Right lobe of liver (tissue), 6 donors: Measurements from ENCODE around the gene LDAH. TPM values are rescaled to one million over a fixed set of nuclear protein-coding genes. Genes with fewer than 3 reads are reported as not detected.
A peak's percentile ranks its signal among the peaks of the same experiment; 100 is the strongest.

ENCODE experiments used
- ATAC-seq, 4 donors: fragments of 200-7000 bp; cut with Tn5 transposase; one replicate each; pipeline ENCODE4 v1.9.1; 2020; ENCODE audit warnings: mild to moderate bottlenecking in 4 of 4, moderate library complexity in 4 of 4
- DNase-seq, 3 donors: peaks; one replicate each; pipeline ENCODE4 v3.0.0-alpha.2; 2020
- H3K27ac ChIP-seq, 3 donors: fragments of 200-600 bp; one replicate each; pipeline ENCODE4 v1.8.0; 2022
- H3K27me3 ChIP-seq, 2 donors: fragments of 200-600 bp; one replicate each; pipeline ENCODE4 v1.8.0; 2022
- H3K36me3 ChIP-seq, 4 donors: fragments of 200-600 bp; sonication (generic) in 1 of 4; one replicate each; pipeline versions ENCODE4 v1.5.1 to v1.8.0; 2017 to 2022; ENCODE audit warnings: control low read depth in 1 of 4
- H3K4me1 ChIP-seq, 4 donors: fragments of 200-600 bp; sonication (generic) in 1 of 4; one replicate each; pipeline versions ENCODE4 v1.5.1 to v1.8.0; 2017 to 2022; ENCODE audit warnings: control low read depth in 1 of 4
- H3K4me3 ChIP-seq, 3 donors: fragments of 200-600 bp; one replicate each; pipeline ENCODE4 v1.8.0; 2022
- H3K9me3 ChIP-seq, 4 donors: fragments of 200-600 bp; sonication (generic) in 1 of 4; one replicate each; pipeline versions ENCODE4 v1.5.1 to v1.8.0; 2017 to 2022; ENCODE audit warnings: control low read depth in 1 of 4
- POLR2A ChIP-seq: fragments of 450-650 bp; IDR thresholded peaks from one replicate; pipeline ENCODE4 v1.6.1; 2017; ENCODE audit warnings: antibody characterized with exemption, mild to moderate bottlenecking
- WGBS: methylation state at CpG from one replicate; pipeline ENCODE4 v1.1.6; 2018; ENCODE audit warnings: low coverage, low lambda C conversion rate; ENCODE audit not compliant: insufficient coverage; ENCODE audit errors: missing lambda C conversion rate; 5-methylcytosine and 5-hydroxymethylcytosine counted together
- intact Hi-C, 2 donors: fragments of 100-400 bp; cut with DNase I; formaldehyde crosslinking; loops; one replicate each; pipeline versions ENCODE4 v1.11.2 to v1.14.1; 2022
- total RNA-seq, 6 experiments: library from RNA; depleted of rRNA in 2 of 6; stranded (reverse); fragments of >200 nt in 2 of 6; fragmentation: NEBNext Ultra II Directional in 3 of 6; extraction: Animal tissue kit (Norgen Biotek cat#: 25700) in 3 of 6; gene quantifications; one replicate each; pipeline versions ENCODE4 v1.1.0 to v1.2.4, GENCODE V29; 2016 to 2023
- TF ChIP-seq, protein P1 (sequence below), 4 donors: fragments of 200-600 bp in 3 of 4; fragments of 450-650 bp in 1 of 4; IDR thresholded peaks; one replicate each; pipeline versions ENCODE4 v1.5.1 to v1.8.0; 2016 to 2022; ENCODE audit warnings: antibody characterized with exemption in 4 of 4, mild to moderate bottlenecking in 2 of 4
- donor health status: DM: no; HTN: yes; CAD: no.
- donor health status: DM: no; HTN: no; CAD: no.
- donor health status: DM: no; HTN: no; CAD: no.
- donor health status: DM: no; HTN: yes; CAD: no.
- donor health status: DM: no; HTN: yes; CAD: no.

Gene LDAH
- total RNA-seq, 6 experiments from 2014 or later, result 9.0 to 18.7 (median 14.1) TPM

DNA sequence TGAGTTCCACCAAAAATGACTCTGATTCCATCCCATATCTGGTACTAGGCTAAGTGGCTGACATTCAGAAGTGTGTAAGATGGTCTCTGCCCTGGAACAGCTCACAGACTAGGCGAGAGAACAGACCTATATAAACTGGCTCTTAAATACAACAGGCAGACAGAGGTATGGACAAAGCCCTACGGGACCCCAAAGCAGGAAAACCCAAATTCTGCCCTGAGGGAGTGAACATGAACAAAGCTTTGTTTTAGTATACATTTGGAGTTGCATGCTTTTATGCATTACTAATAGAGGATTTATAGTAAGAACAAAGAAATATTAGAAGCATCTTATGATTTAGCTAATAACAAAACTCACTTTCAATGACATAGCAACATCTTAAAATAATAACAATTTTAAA lies 130.8 kb downstream of the LDAH start:
- TF ChIP-seq POLR2A, result no peak
- TF ChIP-seq, protein P1, sequence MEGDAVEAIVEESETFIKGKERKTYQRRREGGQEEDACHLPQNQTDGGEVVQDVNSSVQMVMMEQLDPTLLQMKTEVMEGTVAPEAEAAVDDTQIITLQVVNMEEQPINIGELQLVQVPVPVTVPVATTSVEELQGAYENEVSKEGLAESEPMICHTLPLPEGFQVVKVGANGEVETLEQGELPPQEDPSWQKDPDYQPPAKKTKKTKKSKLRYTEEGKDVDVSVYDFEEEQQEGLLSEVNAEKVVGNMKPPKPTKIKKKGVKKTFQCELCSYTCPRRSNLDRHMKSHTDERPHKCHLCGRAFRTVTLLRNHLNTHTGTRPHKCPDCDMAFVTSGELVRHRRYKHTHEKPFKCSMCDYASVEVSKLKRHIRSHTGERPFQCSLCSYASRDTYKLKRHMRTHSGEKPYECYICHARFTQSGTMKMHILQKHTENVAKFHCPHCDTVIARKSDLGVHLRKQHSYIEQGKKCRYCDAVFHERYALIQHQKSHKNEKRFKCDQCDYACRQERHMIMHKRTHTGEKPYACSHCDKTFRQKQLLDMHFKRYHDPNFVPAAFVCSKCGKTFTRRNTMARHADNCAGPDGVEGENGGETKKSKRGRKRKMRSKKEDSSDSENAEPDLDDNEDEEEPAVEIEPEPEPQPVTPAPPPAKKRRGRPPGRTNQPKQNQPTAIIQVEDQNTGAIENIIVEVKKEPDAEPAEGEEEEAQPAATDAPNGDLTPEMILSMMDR (IDR thresholded peaks at IDR 0.05), result no peak
- no peaks in the 10 kb centered on the region for H3K36me3 ChIP-seq
- peaks cover 0 to 29% (median 12%) of the 10 kb centered on the region in 4 donors for H3K4me1 ChIP-seq
- peak overlapping the region in 1 of 3 donors; percentile 94 for H3K27ac ChIP-seq
- ATAC-seq (no peak), DNase-seq (no peak)
- no peak overlapping the region for H3K4me3 ChIP-seq
- WGBS, result 96% methylated on average over 2 of the region's 2 CpGs
- intact Hi-C loops, result no loop called here
- H3K9me3 ChIP-seq, result no peaks in the 10 kb centered on the region
- H3K27me3 ChIP-seq, result no peaks in the 10 kb centered on the region

DNA sequence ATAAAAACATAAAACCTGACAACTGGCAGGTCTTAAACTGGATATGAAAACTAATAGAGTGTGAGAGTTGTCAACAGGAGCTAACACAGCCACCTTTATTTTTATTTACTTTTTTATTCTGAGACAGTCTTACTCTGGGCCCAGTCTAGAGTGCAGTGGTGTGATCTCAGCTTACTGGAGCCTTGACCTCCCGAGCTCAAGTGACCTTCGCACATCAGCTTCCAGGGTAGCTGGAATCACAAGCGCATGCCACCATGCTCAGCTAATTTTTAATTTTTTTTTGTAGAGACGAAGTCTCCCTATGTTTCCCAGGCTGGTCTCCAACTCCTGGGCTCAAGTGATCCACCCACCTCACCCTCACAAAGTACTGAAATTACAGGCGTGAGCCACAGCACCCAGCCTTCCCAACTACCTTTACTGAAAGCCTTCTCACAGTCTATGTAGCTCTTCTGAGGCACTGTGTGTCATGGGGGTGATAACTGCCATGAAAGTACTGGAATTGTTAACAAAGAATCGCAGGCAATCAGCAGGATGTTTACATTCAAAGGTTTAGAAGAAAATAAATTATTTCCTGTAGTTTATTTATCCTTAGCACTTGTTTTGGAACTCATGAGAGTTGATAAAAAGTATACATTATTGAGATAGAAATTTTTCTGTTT lies 131.7 kb downstream of the LDAH start:
- TF ChIP-seq, protein P1 (IDR thresholded peaks at IDR 0.05), result no peak
- no peak for TF ChIP-seq POLR2A
- no peak for DNase-seq
- Histone ChIP-seq H3K4me3 (no peak overlapping the region), H3K9me3 (no peaks in the 10 kb centered on the region), H3K36me3 (no peaks in the 10 kb centered on the region), H3K4me1 (peaks cover 0 to 20% (median 9%) of the 10 kb centered on the region in 4 donors), H3K27ac (peak overlapping the region in 2 of 3 donors; percentile 84 to 94), H3K27me3 (no peaks in the 10 kb centered on the region)
- 26% methylated on average over 4 of the region's 6 CpGs for WGBS
- ATAC-seq, result peak; percentile 37 to 57 (median 48)
- intact Hi-C loops, result no loop called here

DNA sequence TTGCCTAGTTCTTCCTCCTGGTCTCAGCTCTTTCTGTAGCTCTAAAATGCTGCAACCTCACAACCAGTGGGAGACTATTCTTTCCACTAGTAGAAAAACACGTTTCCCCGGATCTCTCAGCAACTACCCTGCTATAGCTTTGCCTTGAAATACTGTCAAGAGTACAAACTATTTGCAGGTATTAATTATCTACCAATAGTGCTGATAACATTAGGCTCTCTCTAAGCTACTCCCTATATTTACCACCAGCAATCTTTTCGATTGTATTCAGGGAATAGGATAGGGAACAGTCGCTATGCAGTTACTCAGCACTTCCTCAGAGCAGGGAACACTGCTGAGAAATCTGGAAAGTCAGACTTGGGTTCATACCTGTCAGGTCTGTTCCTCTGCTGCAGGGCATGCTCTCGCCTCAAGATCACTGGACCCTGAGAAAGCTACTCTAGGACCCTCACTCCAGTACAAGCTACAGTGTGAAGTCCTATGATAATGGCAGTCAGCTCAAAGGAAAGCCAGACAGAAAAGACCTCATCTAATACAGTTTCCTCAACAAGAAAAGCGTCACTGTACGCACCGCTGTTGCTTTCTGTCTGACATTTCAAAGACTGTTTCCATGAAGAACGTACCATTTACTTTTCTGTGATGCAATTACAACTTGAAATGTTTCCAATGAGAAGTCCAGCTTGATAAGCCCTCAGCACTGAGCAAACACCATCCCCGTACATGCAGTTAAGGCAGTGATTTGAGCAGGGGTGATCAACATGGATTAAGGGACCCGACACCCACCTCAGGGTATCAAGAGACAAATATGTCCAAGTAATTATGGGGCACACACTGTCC lies 133.3 kb downstream of the LDAH start:
- Histone ChIP-seq H3K4me3 (peak overlapping the region in 1 of 3 donors; percentile 20), H3K27me3 (no peaks in the 10 kb centered on the region), H3K4me1 (peaks cover 0 to 30% (median 13%) of the 10 kb centered on the region in 4 donors), H3K36me3 (no peaks in the 10 kb centered on the region), H3K27ac (peak overlapping the region in 2 of 3 donors; percentile 84 to 94), H3K9me3 (no peaks in the 10 kb centered on the region)
- TF ChIP-seq POLR2A, result no peak
- TF ChIP-seq, protein P1 (IDR thresholded peaks at IDR 0.05), result no peak
- DNase-seq (peak in 1 of 3 donors; percentile 60), ATAC-seq (peak; percentile 81 to 88 (median 88))
- WGBS, result 19% methylated on average over 10 of the region's 11 CpGs
- intact Hi-C loops, result loop anchor here in 1 of 2 donors (10.0 kb wide), 1 partner anchor 65 kb away; no protein-coding TSS in a partner anchor

DNA sequence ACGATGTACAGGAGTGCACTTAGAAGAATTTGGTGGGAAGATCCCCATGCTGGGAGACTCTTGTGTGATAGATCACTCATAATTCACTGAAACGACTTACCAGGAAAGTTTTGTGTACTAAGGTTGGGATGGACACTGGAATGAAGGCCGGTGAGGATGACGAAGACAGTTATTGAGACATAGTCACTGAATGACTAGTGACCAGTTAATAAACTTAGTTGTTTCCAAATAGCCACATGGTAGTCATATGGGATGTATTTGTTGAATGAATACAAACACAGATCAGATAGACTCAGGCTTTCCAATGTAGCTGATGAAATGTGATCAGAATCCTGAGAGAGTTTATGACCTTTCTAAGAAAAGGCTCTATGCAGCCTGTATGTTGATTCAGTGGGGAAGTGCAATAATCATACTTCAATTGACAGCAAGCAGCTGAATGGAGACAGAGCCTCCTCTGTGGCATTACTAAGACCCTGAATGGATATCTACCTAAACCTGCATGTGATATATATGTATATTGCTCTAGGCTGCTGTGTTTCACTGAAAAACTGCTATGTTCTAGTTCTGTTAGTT lies 135.6 kb downstream of the LDAH start:
- Histone ChIP-seq H3K9me3 (no peaks in the 10 kb centered on the region), H3K27ac (peak overlapping the region in 2 of 3 donors; percentile 9 to 37), H3K27me3 (no peaks in the 10 kb centered on the region), H3K4me3 (no peak overlapping the region), H3K4me1 (peaks cover 0 to 35% (median 13%) of the 10 kb centered on the region in 4 donors), H3K36me3 (no peaks in the 10 kb centered on the region)
- 55% methylated on average over 4 of the region's 4 CpGs for WGBS
- ATAC-seq (no peak), DNase-seq (no peak)
- TF ChIP-seq POLR2A, result no peak
- TF ChIP-seq, protein P1 (IDR thresholded peaks at IDR 0.05), result no peak
- intact Hi-C loops, result loop anchor here in 1 of 2 donors (10.0 kb wide), 1 partner anchor 67 kb away; no protein-coding TSS in a partner anchor
